ENCODE measurements around the gene ODAD4. TPM values are rescaled to one million over a fixed set of nuclear protein-coding genes. Genes with fewer than 3 reads are reported as not detected.

The ODAD4 gene
- total and polyA plus RNA-seq, 5 donors: 0.71 to 2.0 (median 0.75) TPM

- ATAC-seq (no peak), DNase-seq (no peak)
- WGBS: 87% methylated on average over 6 of the region's 6 CpGs
- H3K9me3 ChIP-seq (ENCODE audit: control insufficient read depth, low read length): no peaks in the 10 kb centered on the region
- H3K27me3 ChIP-seq (ENCODE audit: control insufficient read depth, insufficient read depth): no peaks in the 10 kb centered on the region
- no peak overlapping the region for H3K27ac ChIP-seq (ENCODE audit: low read length)
- intact Hi-C loops (cut with DNase I): no loop called here
- no peak overlapping the region for H3K4me3 ChIP-seq (ENCODE audit: low read length)
- peaks cover 2% of the 10 kb centered on the region for H3K4me1 ChIP-seq (ENCODE audit: control insufficient read depth, insufficient read depth, low read length)
These were observed 43.6 kb downstream of the ODAD4 start for GRCh38 chr17:41974031-41974430.

DNA sequence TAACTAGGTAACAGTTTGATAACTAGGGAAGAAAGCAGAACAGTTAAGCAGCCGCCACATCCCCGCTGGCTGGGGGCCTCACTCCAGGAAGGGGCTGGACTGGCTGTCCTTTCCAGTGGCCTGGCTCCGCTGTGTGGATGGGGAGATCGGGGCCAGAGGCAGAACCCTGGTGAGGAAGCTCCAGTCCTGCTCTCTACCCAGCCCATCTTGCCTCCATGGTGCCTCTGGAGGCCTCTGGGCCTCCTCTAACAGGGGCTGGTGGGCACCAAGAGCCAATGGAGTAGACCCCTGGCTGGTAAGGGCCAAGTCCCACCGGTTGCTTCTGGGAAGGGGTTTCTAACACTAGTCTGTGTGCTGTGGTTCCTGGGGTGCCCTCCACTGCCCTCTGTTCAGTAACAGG, 44.2 kb downstream of the ODAD4 start:
- intact Hi-C loops (cut with DNase I): no loop called here
- WGBS: 89% methylated on average over 5 of the region's 5 CpGs
- no peak for DNase-seq

DNA sequence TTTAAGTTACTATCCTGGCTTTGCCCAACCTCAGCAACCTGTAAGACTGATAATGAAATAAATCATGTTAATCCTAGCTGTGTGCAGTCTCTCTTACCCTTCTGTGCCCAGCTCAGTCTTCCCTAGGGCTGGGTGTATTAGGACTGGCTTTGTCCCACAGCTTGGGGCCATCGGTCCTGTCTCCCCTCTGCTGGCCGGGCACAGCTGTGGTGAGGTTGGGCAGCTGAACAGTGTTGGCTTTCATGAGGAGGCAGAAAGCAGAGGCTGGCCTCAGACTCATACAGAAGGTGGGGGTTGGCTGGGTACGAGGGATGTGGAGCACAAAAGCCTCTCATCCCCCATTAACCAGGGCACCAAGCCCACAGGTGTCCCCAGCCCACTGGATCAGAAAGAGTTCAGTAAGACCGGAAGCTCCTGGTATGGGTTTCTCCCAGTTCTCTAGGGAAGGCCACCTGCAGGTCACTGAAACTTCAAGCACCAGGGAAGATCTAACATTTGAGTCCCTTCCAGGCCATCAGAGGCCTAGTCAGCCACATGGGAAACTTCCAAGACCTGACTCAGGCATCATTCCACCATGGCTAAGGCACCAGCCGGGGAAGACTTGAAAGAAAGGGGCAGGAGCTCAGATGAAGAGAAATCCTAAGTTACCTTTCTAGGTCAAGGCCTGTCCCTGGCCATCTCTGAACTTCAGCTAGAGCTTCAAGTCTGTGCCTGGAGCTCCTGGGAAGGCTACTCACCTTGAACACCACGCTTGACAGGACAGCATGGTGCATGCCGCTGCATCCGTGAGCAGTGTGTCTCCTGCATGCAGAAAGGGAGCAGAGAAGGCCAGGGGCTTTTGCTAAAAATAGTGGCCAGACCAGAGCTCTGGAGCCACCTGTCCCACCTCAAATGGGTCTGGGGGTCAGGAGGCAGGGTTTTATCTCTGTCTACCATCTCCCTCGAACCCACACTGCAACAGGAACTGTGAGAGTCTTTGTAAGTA, 45.0 kb downstream of the ODAD4 start:
- Histone ChIP-seq H3K9me3 (ENCODE audit: control insufficient read depth, low read length) (no peaks in the 10 kb centered on the region), H3K4me3 (ENCODE audit: low read length) (no peak overlapping the region), H3K27ac (ENCODE audit: low read length) (no peak overlapping the region), H3K4me1 (ENCODE audit: control insufficient read depth, insufficient read depth, low read length) (peaks cover 2% of the 10 kb centered on the region), H3K27me3 (ENCODE audit: control insufficient read depth, insufficient read depth) (no peaks in the 10 kb centered on the region)
- intact Hi-C loops (cut with DNase I): no loop called here
- no peak for DNase-seq
- no peak for ATAC-seq
- 84% methylated on average over 9 of the region's 9 CpGs for WGBS

More for the DNA sequence above, 44.2 kb downstream of the ODAD4 start:
- no peak overlapping the region for H3K4me3 ChIP-seq (ENCODE audit: low read length)
- H3K27me3 ChIP-seq (ENCODE audit: control insufficient read depth, insufficient read depth): no peaks in the 10 kb centered on the region
- no peak overlapping the region for H3K27ac ChIP-seq (ENCODE audit: low read length)
- no peaks in the 10 kb centered on the region for H3K9me3 ChIP-seq (ENCODE audit: control insufficient read depth, low read length)
- peaks cover 2% of the 10 kb centered on the region for H3K4me1 ChIP-seq (ENCODE audit: control insufficient read depth, insufficient read depth, low read length)
- ATAC-seq: no peak

DNA sequence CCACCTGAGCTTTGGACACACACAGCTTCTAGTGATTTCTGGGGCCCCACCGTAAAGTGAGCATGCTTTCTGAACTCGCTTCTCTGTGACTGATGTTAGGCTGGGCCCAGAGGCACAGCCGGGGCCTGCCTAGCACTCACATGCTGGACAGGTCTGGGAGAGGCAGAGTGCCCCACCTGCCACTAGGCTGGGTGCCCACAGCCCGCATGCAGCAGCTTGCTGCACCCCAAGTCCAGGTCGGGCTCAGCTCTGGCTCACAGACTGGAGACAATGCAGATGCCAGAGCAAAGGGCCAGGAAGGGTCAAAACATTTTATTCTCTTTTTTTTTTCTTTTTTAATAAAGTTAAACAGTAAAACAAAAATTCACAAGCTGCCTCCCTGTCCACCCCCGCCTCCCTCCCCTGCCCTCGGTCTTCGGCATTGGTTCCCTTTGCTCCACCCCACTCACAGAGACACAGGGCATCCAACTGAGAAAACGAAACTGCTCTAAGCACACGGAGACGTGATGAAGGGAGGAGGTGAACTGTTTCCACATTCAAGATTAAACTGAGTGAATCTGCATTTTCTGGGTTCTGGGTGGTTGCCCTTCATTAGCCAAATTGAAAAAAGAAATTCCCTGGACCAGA, 45.8 kb downstream of the ODAD4 start:
- H3K4me1 ChIP-seq (ENCODE audit: control insufficient read depth, insufficient read depth, low read length): peaks cover 2% of the 10 kb centered on the region
- intact Hi-C loops (cut with DNase I): no loop called here
- no peak overlapping the region for H3K4me3 ChIP-seq (ENCODE audit: low read length)
- no peak overlapping the region for H3K27ac ChIP-seq (ENCODE audit: low read length)
- ATAC-seq (peak in 1 of 2 donors; percentile 53), DNase-seq (peak in 1 of 3 donors; percentile 70)
- no peaks in the 10 kb centered on the region for H3K9me3 ChIP-seq (ENCODE audit: control insufficient read depth, low read length)
- WGBS: 65% methylated on average over 11 of the region's 11 CpGs
- no peaks in the 10 kb centered on the region for H3K27me3 ChIP-seq (ENCODE audit: control insufficient read depth, insufficient read depth)

GRCh38 chr17:41977991-41978390, 47.6 kb downstream of the ODAD4 start:
- Histone ChIP-seq H3K27me3 (ENCODE audit: control insufficient read depth, insufficient read depth) (no peaks in the 10 kb centered on the region), H3K9me3 (ENCODE audit: control insufficient read depth, low read length) (no peaks in the 10 kb centered on the region), H3K4me3 (ENCODE audit: low read length) (no peak overlapping the region), H3K4me1 (ENCODE audit: control insufficient read depth, insufficient read depth, low read length) (peaks cover 2% of the 10 kb centered on the region), H3K27ac (ENCODE audit: low read length) (no peak overlapping the region)
- DNase-seq: no peak
- intact Hi-C loops (cut with DNase I): no loop called here
- WGBS: 91% methylated on average over 4 of the region's 4 CpGs
- no peak for ATAC-seq

DNA sequence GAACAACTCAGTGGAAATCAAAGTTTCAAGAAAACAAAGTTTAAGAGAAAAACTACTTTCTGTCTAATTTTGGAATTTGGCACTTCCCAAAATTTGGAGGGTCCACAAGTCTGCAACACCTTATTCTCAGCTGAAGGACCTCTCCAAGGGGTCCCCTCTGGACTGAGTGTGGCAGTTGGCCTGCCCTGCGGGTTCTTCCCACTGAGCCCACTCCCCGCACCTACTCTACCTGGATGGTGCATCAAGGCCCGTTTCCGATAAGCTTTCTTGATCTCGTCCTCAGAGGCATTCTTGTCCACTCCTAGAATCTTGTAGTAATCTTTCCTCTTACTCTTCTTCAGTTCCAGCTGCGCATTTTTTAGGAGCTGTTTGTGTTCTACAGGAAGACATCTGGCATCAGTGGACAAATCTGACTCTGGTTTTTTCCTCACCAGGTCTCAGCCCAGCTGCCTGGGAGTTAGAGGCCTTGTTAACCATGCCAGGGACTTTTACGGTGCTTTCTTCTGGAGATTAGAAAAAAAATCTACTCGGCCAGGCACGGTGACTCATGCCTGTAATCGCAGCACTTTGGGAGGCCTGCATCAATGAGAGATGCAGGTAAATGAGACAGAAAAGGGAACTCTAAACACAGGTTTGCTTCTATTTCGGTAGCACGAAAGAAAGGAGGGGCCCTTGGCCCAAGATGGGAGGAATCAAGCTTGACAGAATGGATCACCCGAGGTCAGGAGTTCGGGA, 51.8 kb downstream of the ODAD4 start:
- no peaks in the 10 kb centered on the region for H3K4me1 ChIP-seq (ENCODE audit: control insufficient read depth, insufficient read depth, low read length)
- no peak overlapping the region for H3K27ac ChIP-seq (ENCODE audit: low read length)
- ATAC-seq: no peak
- no peaks in the 10 kb centered on the region for H3K9me3 ChIP-seq (ENCODE audit: control insufficient read depth, low read length)
- no peak for DNase-seq
- no peaks in the 10 kb centered on the region for H3K27me3 ChIP-seq (ENCODE audit: control insufficient read depth, insufficient read depth)
- 92% methylated on average over 14 of the region's 14 CpGs for WGBS
- intact Hi-C loops (cut with DNase I): no loop called here
- no peak overlapping the region for H3K4me3 ChIP-seq (ENCODE audit: low read length)

GRCh38 chr17:41984454-41984853, 54.0 kb downstream of the ODAD4 start:
- intact Hi-C loops (cut with DNase I): no loop called here
- Histone ChIP-seq H3K27me3 (ENCODE audit: control insufficient read depth, insufficient read depth) (no peaks in the 10 kb centered on the region), H3K9me3 (ENCODE audit: control insufficient read depth, low read length) (no peaks in the 10 kb centered on the region), H3K27ac (ENCODE audit: low read length) (no peak overlapping the region), H3K4me3 (ENCODE audit: low read length) (no peak overlapping the region), H3K4me1 (ENCODE audit: control insufficient read depth, insufficient read depth, low read length) (no peaks in the 10 kb centered on the region)
- WGBS: 72% methylated on average over 8 of the region's 8 CpGs
- DNase-seq: peak in 1 of 3 donors; percentile 64
- peak; percentile 50 to 63 for ATAC-seq

DNA sequence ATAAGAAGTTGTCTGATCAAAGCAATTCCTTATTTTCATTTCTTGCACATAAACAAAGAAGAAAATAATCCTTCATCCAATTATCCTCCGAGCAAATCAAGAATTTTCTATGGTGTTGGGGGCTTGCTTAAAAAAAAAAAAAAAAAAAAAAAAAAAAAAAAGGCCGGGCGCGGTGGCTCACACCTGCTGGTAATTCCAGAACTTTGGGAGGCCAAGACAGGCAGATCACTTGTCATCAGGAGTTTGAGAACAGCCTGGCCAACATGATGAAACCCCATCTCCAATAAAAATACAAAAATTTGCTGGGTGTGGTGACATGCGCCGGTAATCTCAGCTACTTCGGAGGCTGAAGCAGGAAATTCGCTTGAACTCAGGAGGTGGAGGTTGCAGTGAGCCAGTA, 55.5 kb downstream of the ODAD4 start:
- no peak overlapping the region for H3K27ac ChIP-seq (ENCODE audit: low read length)
- WGBS: 94% methylated on average over 8 of the region's 8 CpGs
- ATAC-seq (no peak), DNase-seq (no peak)
- no peak overlapping the region for H3K4me3 ChIP-seq (ENCODE audit: low read length)
- no peaks in the 10 kb centered on the region for H3K9me3 ChIP-seq (ENCODE audit: control insufficient read depth, low read length)
- no peaks in the 10 kb centered on the region for H3K27me3 ChIP-seq (ENCODE audit: control insufficient read depth, insufficient read depth)
- intact Hi-C loops (cut with DNase I): no loop called here
- no peaks in the 10 kb centered on the region for H3K4me1 ChIP-seq (ENCODE audit: control insufficient read depth, insufficient read depth, low read length)

- Histone ChIP-seq H3K27me3 (ENCODE audit: control insufficient read depth, insufficient read depth) (no peaks in the 10 kb centered on the region), H3K4me3 (ENCODE audit: low read length) (no peak overlapping the region), H3K4me1 (ENCODE audit: control insufficient read depth, insufficient read depth, low read length) (no peaks in the 10 kb centered on the region), H3K9me3 (ENCODE audit: control insufficient read depth, low read length) (no peaks in the 10 kb centered on the region), H3K27ac (ENCODE audit: low read length) (no peak overlapping the region)
- intact Hi-C loops (cut with DNase I): no loop called here
- ATAC-seq (no peak), DNase-seq (no peak)
- WGBS: 93% methylated on average over 1 of the region's 1 CpG
These were observed 56.2 kb downstream of the ODAD4 start for GRCh38 chr17:41986634-41987033.

GRCh38 chr17:41987642-41988041, 57.2 kb downstream of the ODAD4 start:
- Histone ChIP-seq H3K27me3 (ENCODE audit: control insufficient read depth, insufficient read depth) (no peaks in the 10 kb centered on the region), H3K9me3 (ENCODE audit: control insufficient read depth, low read length) (no peaks in the 10 kb centered on the region), H3K4me3 (ENCODE audit: low read length) (no peak overlapping the region), H3K4me1 (ENCODE audit: control insufficient read depth, insufficient read depth, low read length) (no peaks in the 10 kb centered on the region), H3K27ac (ENCODE audit: low read length) (no peak overlapping the region)
- ATAC-seq (no peak), DNase-seq (no peak)
- WGBS: 75% methylated on average over 3 of the region's 3 CpGs
- intact Hi-C loops (cut with DNase I): no loop called here

- ATAC-seq (no peak), DNase-seq (no peak)
- no peaks in the 10 kb centered on the region for H3K9me3 ChIP-seq (ENCODE audit: control insufficient read depth, low read length)
- no peak overlapping the region for H3K27ac ChIP-seq (ENCODE audit: low read length)
- intact Hi-C loops (cut with DNase I): no loop called here
- no peaks in the 10 kb centered on the region for H3K4me1 ChIP-seq (ENCODE audit: control insufficient read depth, insufficient read depth, low read length)
- 95% methylated on average over 2 of the region's 2 CpGs for WGBS
- no peak overlapping the region for H3K4me3 ChIP-seq (ENCODE audit: low read length)
- H3K27me3 ChIP-seq (ENCODE audit: control insufficient read depth, insufficient read depth): no peaks in the 10 kb centered on the region
These were observed 58.0 kb downstream of the ODAD4 start for GRCh38 chr17:41988418-41988817.

Measured in right cardiac atrium (tissue), 5 donors.